ENCODE results near the gene CFAP299.

DNA sequence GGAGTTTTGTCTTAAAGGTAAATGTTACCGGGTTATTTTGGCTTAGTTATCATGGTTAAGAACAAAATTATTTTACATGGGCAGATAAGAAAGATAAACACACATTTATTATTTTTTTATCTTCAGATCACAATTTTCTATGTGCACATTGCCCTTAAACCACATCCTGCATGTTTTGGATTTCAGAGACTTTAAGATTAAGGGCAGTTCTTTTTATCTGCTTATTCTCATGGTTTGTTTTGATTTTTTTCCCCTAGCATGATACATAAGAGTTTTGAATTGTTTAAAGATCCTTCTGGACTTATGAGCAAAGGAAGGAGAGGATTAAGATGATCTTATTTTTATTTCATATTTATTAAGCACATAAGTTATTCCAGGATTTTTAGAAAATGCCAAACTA, 504.9 kb downstream of the CFAP299 start:
- TF ChIP-seq POLR2A (IDR thresholded peaks at IDR 0.05): no peak
- TF ChIP-seq, protein P1, sequence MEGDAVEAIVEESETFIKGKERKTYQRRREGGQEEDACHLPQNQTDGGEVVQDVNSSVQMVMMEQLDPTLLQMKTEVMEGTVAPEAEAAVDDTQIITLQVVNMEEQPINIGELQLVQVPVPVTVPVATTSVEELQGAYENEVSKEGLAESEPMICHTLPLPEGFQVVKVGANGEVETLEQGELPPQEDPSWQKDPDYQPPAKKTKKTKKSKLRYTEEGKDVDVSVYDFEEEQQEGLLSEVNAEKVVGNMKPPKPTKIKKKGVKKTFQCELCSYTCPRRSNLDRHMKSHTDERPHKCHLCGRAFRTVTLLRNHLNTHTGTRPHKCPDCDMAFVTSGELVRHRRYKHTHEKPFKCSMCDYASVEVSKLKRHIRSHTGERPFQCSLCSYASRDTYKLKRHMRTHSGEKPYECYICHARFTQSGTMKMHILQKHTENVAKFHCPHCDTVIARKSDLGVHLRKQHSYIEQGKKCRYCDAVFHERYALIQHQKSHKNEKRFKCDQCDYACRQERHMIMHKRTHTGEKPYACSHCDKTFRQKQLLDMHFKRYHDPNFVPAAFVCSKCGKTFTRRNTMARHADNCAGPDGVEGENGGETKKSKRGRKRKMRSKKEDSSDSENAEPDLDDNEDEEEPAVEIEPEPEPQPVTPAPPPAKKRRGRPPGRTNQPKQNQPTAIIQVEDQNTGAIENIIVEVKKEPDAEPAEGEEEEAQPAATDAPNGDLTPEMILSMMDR (IDR thresholded peaks at IDR 0.05): no peak
